AG04450 (cell line): ENCODE data around the gene CRTC2. TPM values are rescaled to one million over a fixed set of nuclear protein-coding genes. Genes with fewer than 3 reads are reported as not detected.

Experiments used
- CTCF ChIA-PET: fragments of 300-600, 350-600 bp; formaldehyde crosslinking; extraction: SDS; loops from one replicate; lab custom pipeline; 2022; ENCODE audit warnings: antibody characterized with exemption, inconsistent platforms; lab: Charles Lee
- POLR2A ChIA-PET: fragments of 350-600 bp; formaldehyde crosslinking; extraction: SDS; loops from one replicate; lab custom pipeline; 2021; ENCODE audit warnings: antibody characterized with exemption, inconsistent platforms; lab: Yijun Ruan, JAX
- DNase-seq: peaks from one replicate; pipeline ENCODE4 v3.0.0-alpha.2; 2011; ENCODE audit warnings: low read depth, low spot score
- H3K27ac ChIP-seq: one replicate; pipeline ENCODE4 v1.5.1; 2012; ENCODE audit warnings: low read depth, low read length, control low read depth
- H3K27me3 ChIP-seq: one replicate; pipeline ENCODE4 v1.6.0; 2012; ENCODE audit warnings: low read length; ENCODE audit not compliant: control insufficient read depth, insufficient read depth
- H3K4me3 ChIP-seq: 2 replicates; pipeline ENCODE4 v1.5.1; 2011; ENCODE audit warnings: mild to moderate bottlenecking, low read depth, low read length, control low read depth
- H3K9me3 ChIP-seq: 2 replicates; pipeline ENCODE4 v1.5.1; 2012; ENCODE audit warnings: low read length; ENCODE audit not compliant: control insufficient read depth, insufficient read depth
- polyA plus RNA-seq: library from polyadenylated mRNA; depleted of rRNA; stranded (reverse); fragments of >200 nt; gene quantifications from 2 replicates; pipeline ENCODE4 v1.2.3, GENCODE V29; 2011
- TF ChIP-seq, protein P1 (sequence below): IDR thresholded peaks from 2 replicates; pipeline ENCODE4 v1.5.1; 2011; ENCODE audit warnings: low read depth, low read length, control low read depth, inconsistent platforms

Gene CRTC2
- polyA plus RNA-seq, 1 experiment: 12.7 TPM

DNA sequence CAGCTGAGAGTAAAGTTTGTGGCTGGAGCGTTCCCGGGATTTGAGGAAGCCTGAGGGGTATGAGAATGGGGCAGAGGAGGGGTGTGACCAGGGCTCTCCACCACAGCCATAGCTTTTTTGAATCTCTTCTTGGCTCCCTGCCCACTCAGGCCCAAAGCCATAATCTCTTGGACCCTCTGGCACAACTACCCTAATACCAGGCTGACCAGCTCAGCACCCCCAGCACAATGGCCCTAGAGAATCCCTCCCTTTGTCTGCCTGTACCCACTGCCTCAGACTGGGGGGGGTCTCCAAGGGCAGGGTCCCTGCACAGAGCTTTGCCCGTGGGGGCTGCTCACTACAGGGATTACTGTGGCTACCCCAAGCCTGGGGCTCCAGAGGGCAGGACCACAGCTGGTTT lies 19.4 kb downstream of the CRTC2 start:
- no peak overlapping the region for H3K27ac ChIP-seq
- ChIA-PET CTCF (no interaction called here), POLR2A (interaction anchor here (0.6 kb wide), 1 partner anchor 157 kb away, joined by 3 read pairs; no protein-coding TSS in a partner anchor)
- no peaks in the 10 kb centered on the region for H3K27me3 ChIP-seq
- TF ChIP-seq, protein P1, sequence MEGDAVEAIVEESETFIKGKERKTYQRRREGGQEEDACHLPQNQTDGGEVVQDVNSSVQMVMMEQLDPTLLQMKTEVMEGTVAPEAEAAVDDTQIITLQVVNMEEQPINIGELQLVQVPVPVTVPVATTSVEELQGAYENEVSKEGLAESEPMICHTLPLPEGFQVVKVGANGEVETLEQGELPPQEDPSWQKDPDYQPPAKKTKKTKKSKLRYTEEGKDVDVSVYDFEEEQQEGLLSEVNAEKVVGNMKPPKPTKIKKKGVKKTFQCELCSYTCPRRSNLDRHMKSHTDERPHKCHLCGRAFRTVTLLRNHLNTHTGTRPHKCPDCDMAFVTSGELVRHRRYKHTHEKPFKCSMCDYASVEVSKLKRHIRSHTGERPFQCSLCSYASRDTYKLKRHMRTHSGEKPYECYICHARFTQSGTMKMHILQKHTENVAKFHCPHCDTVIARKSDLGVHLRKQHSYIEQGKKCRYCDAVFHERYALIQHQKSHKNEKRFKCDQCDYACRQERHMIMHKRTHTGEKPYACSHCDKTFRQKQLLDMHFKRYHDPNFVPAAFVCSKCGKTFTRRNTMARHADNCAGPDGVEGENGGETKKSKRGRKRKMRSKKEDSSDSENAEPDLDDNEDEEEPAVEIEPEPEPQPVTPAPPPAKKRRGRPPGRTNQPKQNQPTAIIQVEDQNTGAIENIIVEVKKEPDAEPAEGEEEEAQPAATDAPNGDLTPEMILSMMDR: no peak
- no peak for DNase-seq
- H3K9me3 ChIP-seq: no peaks in the 10 kb centered on the region
- no peak overlapping the region for H3K4me3 ChIP-seq

DNA sequence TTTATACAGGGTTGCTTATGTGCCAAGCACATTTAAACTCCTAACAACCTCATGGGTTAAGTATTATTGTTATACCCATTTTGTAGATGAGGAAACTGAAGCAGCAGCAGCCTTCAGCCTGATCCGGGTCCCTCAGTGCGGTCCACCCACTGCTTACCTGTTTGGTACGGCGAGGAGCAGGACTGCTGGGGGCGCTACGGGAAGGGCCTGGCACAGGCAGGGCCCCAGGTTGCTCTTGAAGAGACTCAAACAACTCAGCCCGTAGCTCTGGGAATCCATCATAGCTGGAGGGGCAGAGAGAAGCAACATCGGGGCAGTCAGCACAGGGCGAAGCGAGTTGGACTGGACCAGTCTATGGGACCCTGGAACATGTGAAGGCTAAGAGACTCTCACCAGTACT lies 21.1 kb downstream of the CRTC2 start:
- CTCF ChIA-PET: interaction anchor here (0.7 kb wide), 1 partner anchor 260 kb away, joined by 3 read pairs; no protein-coding TSS in a partner anchor
- DNase-seq: no peak
- TF ChIP-seq, protein P1: no peak
- Histone ChIP-seq H3K27ac (no peak overlapping the region), H3K4me3 (no peak overlapping the region), H3K9me3 (no peaks in the 10 kb centered on the region), H3K27me3 (no peaks in the 10 kb centered on the region)
- POLR2A ChIA-PET: no interaction called here

DNA sequence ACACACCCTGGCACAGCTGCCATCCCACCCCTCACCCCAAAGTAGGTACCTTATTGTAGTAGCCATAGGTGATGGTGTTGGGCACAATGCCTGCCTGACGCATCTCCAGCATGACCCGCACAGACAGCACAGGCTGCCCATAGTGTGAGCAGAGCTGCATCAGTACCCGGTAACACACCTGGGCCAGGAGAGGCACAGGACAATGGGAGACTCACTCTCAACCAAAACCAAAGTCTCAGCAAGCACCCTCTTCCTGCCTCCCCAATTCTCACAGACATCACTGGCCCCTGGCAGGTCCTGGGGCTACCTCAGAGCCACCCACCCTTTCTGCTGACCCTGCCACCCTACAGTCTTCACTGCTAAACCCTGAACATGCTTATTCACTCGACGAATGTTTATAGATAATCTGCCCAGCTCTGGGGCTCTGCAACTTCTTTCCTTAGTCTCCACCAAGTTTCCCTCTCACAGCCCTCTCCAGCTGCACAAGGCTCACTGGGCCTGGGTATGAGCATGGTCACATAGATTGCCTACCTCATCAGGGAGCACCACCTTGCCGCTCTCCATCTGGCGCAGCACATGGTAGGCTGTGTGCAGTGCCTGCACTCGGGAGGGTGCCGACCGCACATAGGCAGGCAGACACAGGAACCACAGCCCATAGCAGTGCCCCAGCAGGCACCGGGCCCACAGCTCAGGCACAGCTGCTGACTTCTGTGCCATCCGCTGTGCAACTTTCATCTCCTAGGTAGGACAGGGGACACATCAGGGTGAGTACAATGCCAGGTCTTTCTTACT lies 22.2 kb downstream of the CRTC2 start:
- ChIA-PET CTCF (no interaction called here), POLR2A (no interaction called here)
- TF ChIP-seq, protein P1: no peak
- Histone ChIP-seq H3K27ac (no peak overlapping the region), H3K27me3 (no peaks in the 10 kb centered on the region), H3K9me3 (no peaks in the 10 kb centered on the region), H3K4me3 (no peak overlapping the region)
- no peak for DNase-seq

GRCh38 chr1:153934746-153935145 lies 23.7 kb downstream of the CRTC2 start:
- POLR2A ChIA-PET: interaction anchor here (0.7 kb wide), 1 partner anchor 142 kb away, joined by 3 read pairs; no protein-coding TSS in a partner anchor
- no peak overlapping the region for H3K4me3 ChIP-seq
- no peak for DNase-seq
- CTCF ChIA-PET: no interaction called here
- H3K27me3 ChIP-seq: no peaks in the 10 kb centered on the region
- no peaks in the 10 kb centered on the region for H3K9me3 ChIP-seq
- no peak overlapping the region for H3K27ac ChIP-seq
- TF ChIP-seq, protein P1: no peak

DNA sequence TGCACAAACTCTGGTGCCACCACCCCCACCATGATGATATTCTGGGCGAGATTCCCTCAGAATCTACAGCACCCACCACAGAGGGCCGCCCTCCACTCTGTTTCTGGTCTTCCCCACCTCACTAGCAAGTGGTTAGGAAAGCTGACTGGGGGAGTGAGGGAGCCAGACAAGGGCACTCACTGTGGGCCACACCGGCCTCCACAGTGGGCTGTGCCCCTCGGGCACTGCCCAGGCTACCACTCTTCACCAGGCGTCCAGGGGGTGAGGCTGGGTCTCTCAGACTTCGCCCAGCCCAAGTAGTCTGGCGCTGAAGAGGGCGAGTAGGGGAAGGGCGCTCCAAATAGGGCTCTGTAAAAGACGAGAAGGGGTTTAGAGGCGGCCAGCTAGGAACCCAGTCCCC lies 24.5 kb downstream of the CRTC2 start:
- TF ChIP-seq, protein P1: no peak
- Histone ChIP-seq H3K9me3 (no peaks in the 10 kb centered on the region), H3K27me3 (no peaks in the 10 kb centered on the region), H3K27ac (no peak overlapping the region), H3K4me3 (no peak overlapping the region)
- ChIA-PET POLR2A (no interaction called here), CTCF (no interaction called here)
- DNase-seq: no peak
